Measurements from ENCODE around the gene TUBA3C. TPM values are rescaled to one million over a fixed set of nuclear protein-coding genes. Genes with fewer than 3 reads are reported as not detected.

The TUBA3C gene
- total and polyA plus RNA-seq, 2 experiments from 2014 or later: not detected

GRCh38 chr13:19169991-19170390, 11.6 kb downstream of the TUBA3C start:
- Mint-ChIP-seq H3K27me3 (ENCODE audit: insufficient read depth, low read depth, poor library complexity) (no peaks in the 10 kb centered on the region), H3K27ac (no peak overlapping the region), H3K4me1 (no peaks in the 10 kb centered on the region), H3K36me3 (ENCODE audit: low read depth) (peaks cover 46% of the 10 kb centered on the region), H3K9me3 (peaks cover 97% of the 10 kb centered on the region), H3K4me3 (no peak overlapping the region)
- no peaks in the 10 kb centered on the region for H3K79me2 ChIP-seq (replicated peaks; ENCODE audit: insufficient read depth)
- no peak overlapping the region for H3K4me3 ChIP-seq
- H3K36me3 ChIP-seq (ENCODE audit: insufficient read depth): no peaks in the 10 kb centered on the region; the same call in 1 of the 2 replicates
- no peak for DNase-seq (ENCODE audit: low spot score)
- no peaks in the 10 kb centered on the region for H4K20me1 ChIP-seq (replicated peaks; ENCODE audit: insufficient read depth)
- no peak overlapping the region for H2AFZ ChIP-seq
- H3F3A ChIP-seq (replicated peaks; ENCODE audit: low read depth): no peaks in the 10 kb centered on the region
- no peak for TF ChIP-seq NANOG (IDR thresholded peaks at IDR 0.05; ENCODE audit: borderline replicate concordance)
- H3K4me1 ChIP-seq (ENCODE audit: insufficient read depth): no peaks in the 10 kb centered on the region
- no peak overlapping the region for H3K4me2 ChIP-seq
- no peaks in the 10 kb centered on the region for H3K27me3 ChIP-seq (ENCODE audit: insufficient read depth)
- H3K9me2 ChIP-seq (ENCODE audit: insufficient read depth): no peaks in the 10 kb centered on the region
- ATAC-seq: no peak
- H3K27ac ChIP-seq (ENCODE audit: low read depth): no peak overlapping the region

GRCh38 chr13:19169496-19169895, 12.1 kb downstream of the TUBA3C start:
- Mint-ChIP-seq H3K36me3 (ENCODE audit: low read depth) (peaks cover 48% of the 10 kb centered on the region), H3K27ac (no peak overlapping the region), H3K27me3 (ENCODE audit: insufficient read depth, low read depth, poor library complexity) (no peaks in the 10 kb centered on the region), H3K9me3 (peaks cover 97% of the 10 kb centered on the region), H3K4me3 (no peak overlapping the region), H3K4me1 (no peaks in the 10 kb centered on the region)
- Histone ChIP-seq H3K79me2 (replicated peaks; ENCODE audit: insufficient read depth) (no peaks in the 10 kb centered on the region), H3K36me3 (ENCODE audit: insufficient read depth) (no peaks in the 10 kb centered on the region; the same call in 1 of the 2 replicates), H3K4me1 (ENCODE audit: insufficient read depth) (no peaks in the 10 kb centered on the region), H3K4me3 (no peak overlapping the region), H3F3A (replicated peaks; ENCODE audit: low read depth) (no peaks in the 10 kb centered on the region), H2AFZ (no peak overlapping the region), H3K4me2 (no peak overlapping the region), H3K27me3 (ENCODE audit: insufficient read depth) (no peaks in the 10 kb centered on the region), H3K9me2 (ENCODE audit: insufficient read depth) (no peaks in the 10 kb centered on the region), H4K20me1 (replicated peaks; ENCODE audit: insufficient read depth) (no peaks in the 10 kb centered on the region), H3K27ac (ENCODE audit: low read depth) (no peak overlapping the region)
- no peak for ATAC-seq
- no peak for DNase-seq (ENCODE audit: low spot score)
- TF ChIP-seq ZNF331 (CRISPR knock-in tag; IDR thresholded peaks at IDR 0.05; ENCODE audit: low read depth) (no peak), EZH2 (IDR thresholded peaks at IDR 0.05; ENCODE audit: low read depth, unreplicated experiment) (no peak), ETS1 (IDR thresholded peaks at IDR 0.05) (no peak), EZH2phosphoT487 (IDR thresholded peaks at IDR 0.05; ENCODE audit: unreplicated experiment) (no peak), ZNF462 (CRISPR knock-in tag; IDR thresholded peaks at IDR 0.05) (no peak), CREB1 (CRISPR knock-in tag; IDR thresholded peaks at IDR 0.05; ENCODE audit: low read depth) (no peak), REST (IDR thresholded peaks at IDR 0.05; ENCODE audit: unreplicated experiment) (no peak), NANOG (IDR thresholded peaks at IDR 0.05; ENCODE audit: borderline replicate concordance) (no peak), JUNB (IDR thresholded peaks at IDR 0.05; ENCODE audit: unreplicated experiment) (no peak), POLR2AphosphoS5 (IDR thresholded peaks at IDR 0.05; ENCODE audit: low read depth) (no peak)
